IMR-90 (cell line): Measurements from ENCODE around the gene DOCK4. TPM values are rescaled to one million over a fixed set of nuclear protein-coding genes. Genes with fewer than 3 reads are reported as not detected.

Experiments used
- ATAC-seq: fragments of 200-7000 bp; cut with Tn5 transposase; 2 replicates; pipeline ENCODE4 v1.9.1; 2020; ENCODE audit warnings: low read depth, mild to moderate bottlenecking, moderate library complexity
- BruUV-seq: library from RNA; stranded (reverse); fragments of 400-500 nt; replicated peaks from 2 replicates; lab custom pipeline; 2021; lab: Mats Ljungman, UMichigan
- CTCF ChIA-PET: fragments of 300-600 bp; formaldehyde crosslinking; extraction: SDS; loops from one replicate; lab custom pipeline; 2021; ENCODE audit warnings: antibody characterized with exemption; lab: Yijun Ruan, JAX
- POLR2A ChIA-PET: fragments of 300-600 bp; sonication (Branson Sonifier 250); formaldehyde crosslinking; loops from one replicate; lab custom pipeline; 2022; ENCODE audit warnings: antibody characterized with exemption; ENCODE audit not compliant: unreplicated experiment; lab: Charles Lee
- DNase-seq: peaks from one replicate; pipeline ENCODE4 v3.0.0; 2013
- H2AFZ ChIP-seq: replicated peaks from 2 replicates; pipeline ENCODE3; 2013; ENCODE audit warnings: low read length, mild to moderate bottlenecking; ENCODE audit not compliant: poor library complexity
- H2AK5ac ChIP-seq: 2 replicates; pipeline ENCODE4 v1.6.1; 2013; ENCODE audit warnings: low read depth, low read length, inconsistent platforms
- H2AK9ac ChIP-seq: replicated peaks from 2 replicates; pipeline ENCODE3; 2013; ENCODE audit warnings: mild to moderate bottlenecking, low read depth, low read length, moderate library complexity; ENCODE audit not compliant: poor library complexity
- H2BK120ac ChIP-seq: 2 replicates; pipeline ENCODE4 v1.6.1; 2013; ENCODE audit warnings: low read depth, low read length, inconsistent platforms
- H2BK15ac ChIP-seq: 3 replicates; pipeline ENCODE4 v1.6.1; 2013; ENCODE audit warnings: low read depth, low read length, inconsistent platforms
- H2BK20ac ChIP-seq: 2 replicates; pipeline ENCODE4 v1.6.1; 2013; ENCODE audit warnings: low read depth, mild to moderate bottlenecking, inconsistent platforms, low read length, moderate library complexity
- H2BK5ac ChIP-seq: 2 replicates; pipeline ENCODE4 v1.6.1; 2013; ENCODE audit warnings: mild to moderate bottlenecking, low read depth, low read length, inconsistent platforms; ENCODE audit not compliant: poor library complexity, severe bottlenecking
- H3K14ac ChIP-seq: replicated peaks from 2 replicates; pipeline ENCODE4 v1.6.1; 2013; ENCODE audit warnings: low read depth, low read length, inconsistent platforms
- H3K18ac ChIP-seq: 2 replicates; pipeline ENCODE4 v1.6.1; 2013; ENCODE audit warnings: low read depth, low read length, control low read depth
- H3K23ac ChIP-seq: 2 replicates; pipeline ENCODE4 v1.6.1; 2013; ENCODE audit warnings: low read depth, low read length, inconsistent platforms
- H3K27ac ChIP-seq: 2 replicates; pipeline ENCODE4 v1.5.1; 2013; ENCODE audit warnings: mild to moderate bottlenecking, control low read depth, low read length; ENCODE audit not compliant: insufficient read depth
- H3K27me3 ChIP-seq: 2 replicates; pipeline ENCODE4 v1.6.1; 2013; ENCODE audit warnings: low read length; ENCODE audit not compliant: control insufficient read depth, insufficient read depth
- H3K36me3 ChIP-seq: 2 replicates; pipeline ENCODE4 v1.6.1; 2013; ENCODE audit warnings: low read length, mixed read lengths; ENCODE audit not compliant: control insufficient read depth, insufficient read depth
- H3K4ac ChIP-seq: 2 replicates; pipeline ENCODE4 v1.6.1; 2013; ENCODE audit warnings: low read depth, low read length, inconsistent platforms
- H3K4me1 ChIP-seq: 2 replicates; pipeline ENCODE4 v1.6.1; 2013; ENCODE audit warnings: low read length, mixed read lengths; ENCODE audit not compliant: control insufficient read depth, insufficient read depth
- H3K4me2 ChIP-seq: 2 replicates; pipeline ENCODE4 v1.6.1; 2013; ENCODE audit warnings: low read depth, mild to moderate bottlenecking, control low read depth, low read length, moderate library complexity
- H3K4me3 ChIP-seq: 2 replicates; pipeline ENCODE4 v1.5.1; 2013; ENCODE audit warnings: low read depth, mild to moderate bottlenecking, control low read depth, low read length, moderate library complexity; ENCODE audit not compliant: insufficient read depth
- H3K56ac ChIP-seq: 2 replicates; pipeline ENCODE4 v1.6.1; 2013; ENCODE audit warnings: low read length, inconsistent platforms; ENCODE audit not compliant: insufficient read depth; ENCODE audit errors: extremely low read depth
- H3K79me1 ChIP-seq, 2 experiments: 2 replicates each; pipeline ENCODE4 v1.6.1; 2013; ENCODE audit warnings: low read length in 2 of 2, inconsistent platforms in 1 of 2, low read depth in 1 of 2
- H3K9ac ChIP-seq: 2 replicates; pipeline ENCODE4 v1.6.1; 2013; ENCODE audit warnings: low read depth, low read length, control low read depth
- H3K9me1 ChIP-seq: 2 replicates; pipeline ENCODE4 v1.6.1; 2013; ENCODE audit warnings: low read length, inconsistent platforms; ENCODE audit not compliant: insufficient read depth
- H3K9me3 ChIP-seq: 2 replicates; pipeline ENCODE4 v1.6.1; 2013; ENCODE audit warnings: low read length; ENCODE audit not compliant: control insufficient read depth, insufficient read depth
- H4K20me1 ChIP-seq: 2 replicates; pipeline ENCODE4 v1.6.1; 2013; ENCODE audit warnings: low read length, inconsistent platforms; ENCODE audit not compliant: insufficient read depth
- H4K5ac ChIP-seq: 2 replicates; pipeline ENCODE4 v1.6.1; 2013; ENCODE audit warnings: mild to moderate bottlenecking, low read depth, low read length, control low read depth
- H4K8ac ChIP-seq, 2 experiments: 2 replicates each; pipeline ENCODE4 v1.6.1; 2013; ENCODE audit warnings: low read depth in 2 of 2, low read length in 2 of 2, control low read depth in 1 of 2, inconsistent platforms in 1 of 2
- H4K91ac ChIP-seq: 2 replicates; pipeline ENCODE4 v1.6.1; 2013; ENCODE audit warnings: low read depth, low read length, inconsistent platforms; ENCODE audit not compliant: insufficient read depth
- CHD1 ChIP-seq: IDR thresholded peaks from 2 replicates; pipeline ENCODE4 v1.6.1; 2012; ENCODE audit warnings: low read depth, low read length, improper control_type of control experiment
- RCOR1 ChIP-seq: IDR thresholded peaks from 2 replicates; pipeline ENCODE4 v1.6.1; 2012; ENCODE audit warnings: mild to moderate bottlenecking, low read length, improper control_type of control experiment; ENCODE audit not compliant: insufficient replicate concordance
- WGBS, 2 experiments: methylation state at CpG; one replicate each; pipeline versions ENCODE4 v1.1.5 to v1.1.7; 2013; ENCODE audit warnings: missing lambda C conversion rate in 2 of 2; ENCODE audit not compliant: insufficient read length in 1 of 2; ENCODE audit errors: extremely low coverage in 2 of 2; 5-methylcytosine and 5-hydroxymethylcytosine counted together
- dilution Hi-C: fragments of 300-500 bp; cut with HindIII; formaldehyde crosslinking; loops from one replicate; pipeline ENCODE4 v1.14.3; 2018; ENCODE audit warnings: low sequenced_read_pairs; ENCODE audit not compliant: unreplicated experiment
- in situ Hi-C: fragments of 300-500 bp; cut with MboI; formaldehyde crosslinking; loops from 3 replicates; pipeline ENCODE4 v1.14.3; 2019; ENCODE audit warnings: low sequenced_read_pairs, inconsistent platforms, mixed read lengths
- intact Hi-C: fragments of 100-400 bp; cut with micrococcal nuclease; formaldehyde crosslinking; loops from 2 replicates; pipeline ENCODE4 v1.10.0; 2022
- polyA plus RNA-seq, 3 experiments: library from polyadenylated mRNA; depleted of rRNA; stranded (reverse); fragments of >200 nt; gene quantifications; 2 replicates each; pipeline ENCODE4 v1.2.3, GENCODE V29; 2012; ENCODE audit warnings: low replicate concordance in 1 of 3
- total RNA-seq: library from RNA; depleted of rRNA; stranded (reverse); fragments of >200 nt; gene quantifications from 2 replicates; pipeline ENCODE4 v1.2.3, GENCODE V29; 2012

The DOCK4 gene
- total and polyA plus RNA-seq, 2 of the 4 experiments (the other 2 are of a cell fraction), result 4.4 to 12.2 TPM

GRCh38 chr7:111840528-111840927 is 365.7 kb downstream of the DOCK4 start:
- CTCF ChIA-PET, result interaction anchor here (0.9 kb wide), 1 partner anchor 15 kb away, joined by 4 read pairs; no protein-coding TSS in a partner anchor

More at GRCh38 chr7:111840528-111840927, 365.7 kb downstream of the DOCK4 start:
- Histone ChIP-seq H3K4me3 (no peak overlapping the region), H3K27me3 (no peaks in the 10 kb centered on the region), H3K4me2 (no peak overlapping the region), H3K79me1 (no peaks in the 10 kb centered on the region; a peak in 1 of 4 replicates), H3K36me3 (peaks cover 14% of the 10 kb centered on the region), H3K27ac (no peak overlapping the region), H4K20me1 (no peaks in the 10 kb centered on the region), H3K9me1 (peaks cover 2% of the 10 kb centered on the region; the same call in 1 of the 2 replicates), H2BK15ac (no peak overlapping the region), H4K91ac (no peak overlapping the region), H2BK5ac (no peak overlapping the region), H4K5ac (no peak overlapping the region), H3K56ac (no peak overlapping the region), H3K18ac (no peak overlapping the region), H4K8ac (no peak overlapping the region), H2BK20ac (no peak overlapping the region), H3K9ac (no peak overlapping the region), H2AK5ac (no peak overlapping the region), H3K23ac (no peak overlapping the region), H3K9me3 (no peaks in the 10 kb centered on the region), H3K4me1 (no peaks in the 10 kb centered on the region), H2AFZ (no peak overlapping the region), H3K4ac (no peak overlapping the region), H3K14ac (no peak overlapping the region), H2BK120ac (no peak overlapping the region), H2AK9ac (no peak overlapping the region)
- in situ Hi-C loops (no loop called here), dilution Hi-C loops (no loop called here), intact Hi-C loops (no loop called here)
- no peak for TF ChIP-seq RCOR1
- TF ChIP-seq CHD1, result no peak
- POLR2A ChIA-PET, result no interaction called here
- BruUV-seq, result no TSS peak
- WGBS, 2 experiments, result 100% methylated on average over 1 of the region's 3 CpGs; no CpG with 5 or more reads in 1 of the 2 experiments
- ATAC-seq (no peak), DNase-seq (no peak)
